ENCODE results near the gene TTC8. TPM values are rescaled to one million over a fixed set of nuclear protein-coding genes. Genes with fewer than 3 reads are reported as not detected.
"Not testable (repeated sequence)": the region's sequence is repeated elsewhere in the genome, so short reads cannot be mapped to it uniquely, and the experiment has no call there.

TTC8 gene
- polyA plus RNA-seq, 3 donors: 35.9 to 39.7 (median 36.8) TPM

- no peak for DNase-seq (ENCODE audit: low read depth in 3 of 3, low spot score in 2 of 3)
These were observed 2.6 kb upstream of the TTC8 start for GRCh38 chr14:88821888-88822287.

GRCh38 chr14:88823968-88824313 is 510 bp upstream of the TTC8 start:
- DNase-seq (ENCODE audit: low read depth in 3 of 3, low spot score in 2 of 3): no peak

GRCh38 chr14:88825078-88825458 is 617 bp downstream of the TTC8 start:
- DNase-seq (ENCODE audit: low read depth in 3 of 3, low spot score in 2 of 3): peak in 2 of 3 donors; percentile 7 to 9

GRCh38 chr14:88825503-88825902 is 1.1 kb downstream of the TTC8 start:
- no peak for DNase-seq (ENCODE audit: low read depth in 3 of 3, low spot score in 2 of 3)

- no peak for DNase-seq (ENCODE audit: low read depth in 3 of 3, low spot score in 2 of 3)
These were observed 4.7 kb downstream of the TTC8 start for GRCh38 chr14:88829188-88829587.

GRCh38 chr14:88829685-88830302 is 5.3 kb downstream of the TTC8 start:
- no peak for DNase-seq (ENCODE audit: low read depth in 3 of 3, low spot score in 2 of 3)

GRCh38 chr14:88831284-88831683 is 6.8 kb downstream of the TTC8 start:
- DNase-seq (ENCODE audit: low read depth in 3 of 3, low spot score in 2 of 3): no peak

GRCh38 chr14:88834883-88835431 is 10.5 kb downstream of the TTC8 start:
- DNase-seq (ENCODE audit: low read depth in 3 of 3, low spot score in 2 of 3): no peak

GRCh38 chr14:88835661-88836060 is 11.2 kb downstream of the TTC8 start:
- DNase-seq (ENCODE audit: low read depth in 3 of 3, low spot score in 2 of 3): no peak

- no peak for DNase-seq (ENCODE audit: low read depth in 3 of 3, low spot score in 2 of 3)
These were observed 13.0 kb downstream of the TTC8 start for GRCh38 chr14:88837495-88837894.

- no peak for DNase-seq (ENCODE audit: low read depth in 3 of 3, low spot score in 2 of 3)
These were observed 13.6 kb downstream of the TTC8 start for GRCh38 chr14:88838015-88838414.

- DNase-seq (ENCODE audit: low read depth in 3 of 3, low spot score in 2 of 3): no peak
These were observed 16.5 kb downstream of the TTC8 start for GRCh38 chr14:88840926-88841325.

GRCh38 chr14:88841741-88842140 is 17.3 kb downstream of the TTC8 start:
- no peak for DNase-seq (ENCODE audit: low read depth in 3 of 3, low spot score in 2 of 3)

GRCh38 chr14:88842414-88842813 is 18.0 kb downstream of the TTC8 start:
- DNase-seq (ENCODE audit: low read depth in 3 of 3, low spot score in 2 of 3): no peak

GRCh38 chr14:88844980-88845491 is 20.6 kb downstream of the TTC8 start:
- no peak for DNase-seq (ENCODE audit: low read depth in 3 of 3, low spot score in 2 of 3)

- DNase-seq (ENCODE audit: low read depth in 3 of 3, low spot score in 2 of 3): no peak
These were observed 24.1 kb downstream of the TTC8 start for GRCh38 chr14:88848571-88848970.

- no peak for DNase-seq (ENCODE audit: low read depth in 3 of 3, low spot score in 2 of 3)
These were observed 25.3 kb downstream of the TTC8 start for GRCh38 chr14:88849716-88850115.

- DNase-seq (ENCODE audit: low read depth in 3 of 3, low spot score in 2 of 3): no peak
These were observed 27.1 kb downstream of the TTC8 start for GRCh38 chr14:88851587-88851986.

- DNase-seq (ENCODE audit: low read depth in 3 of 3, low spot score in 2 of 3): no peak
These were observed 28.2 kb downstream of the TTC8 start for GRCh38 chr14:88852632-88853031.

GRCh38 chr14:88853129-88853528 is 28.7 kb downstream of the TTC8 start:
- no peak for DNase-seq (ENCODE audit: low read depth in 3 of 3, low spot score in 2 of 3)

- DNase-seq (ENCODE audit: low read depth in 3 of 3, low spot score in 2 of 3): no peak
These were observed 32.4 kb downstream of the TTC8 start for GRCh38 chr14:88856786-88857366.

- DNase-seq (ENCODE audit: low read depth in 3 of 3, low spot score in 2 of 3): not testable (repeated sequence)
These were observed 33.4 kb downstream of the TTC8 start for GRCh38 chr14:88857861-88858260.
